Measurements from ENCODE around the gene HAPSTR1. TPM values are rescaled to one million over a fixed set of nuclear protein-coding genes. Genes with fewer than 3 reads are reported as not detected.

Gene HAPSTR1
- total RNA-seq, 1 donor from 2014 or later = 53.1 TPM

GRCh38 chr16:9119795-9120194 is 28.4 kb downstream of the HAPSTR1 start:
- Histone ChIP-seq H3K4me3 (no peak overlapping the region), H3K4me1 (peaks cover 53% of the 10 kb centered on the region), H3K27ac (no peak overlapping the region), H3K9me3 (no peaks in the 10 kb centered on the region), H3K36me3 (peaks cover 88% of the 10 kb centered on the region), H3K27me3 (ENCODE audit: low read depth) (no peaks in the 10 kb centered on the region)
- DNase-seq (no peak), ATAC-seq (no peak)
- no peak for TF ChIP-seq CTCF (IDR thresholded peaks at IDR 0.05)
- intact Hi-C loops (cut with DNase I) = no loop called here

- no peak for ATAC-seq
These were observed 30.9 kb downstream of the HAPSTR1 start for GRCh38 chr16:9122342-9122741.

GRCh38 chr16:9122969-9123368 is 31.5 kb downstream of the HAPSTR1 start:
- DNase-seq = no peak
- peaks cover 36% of the 10 kb centered on the region for H3K4me1 ChIP-seq
- H3K9me3 ChIP-seq = no peaks in the 10 kb centered on the region
- H3K36me3 ChIP-seq = peaks cover 62% of the 10 kb centered on the region
- no peak for ATAC-seq
- TF ChIP-seq CTCF (IDR thresholded peaks at IDR 0.05) = no peak
- H3K4me3 ChIP-seq = no peak overlapping the region
- no peaks in the 10 kb centered on the region for H3K27me3 ChIP-seq (ENCODE audit: low read depth)
- intact Hi-C loops (cut with DNase I) = no loop called here
- no peak overlapping the region for H3K27ac ChIP-seq

More at GRCh38 chr16:9122342-9122741, 30.9 kb downstream of the HAPSTR1 start:
- Histone ChIP-seq H3K27me3 (ENCODE audit: low read depth) (no peaks in the 10 kb centered on the region), H3K27ac (no peak overlapping the region), H3K4me1 (peaks cover 36% of the 10 kb centered on the region), H3K36me3 (peaks cover 68% of the 10 kb centered on the region), H3K4me3 (no peak overlapping the region), H3K9me3 (no peaks in the 10 kb centered on the region)
- DNase-seq = no peak
- intact Hi-C loops (cut with DNase I) = no loop called here
- TF ChIP-seq CTCF (IDR thresholded peaks at IDR 0.05) = no peak

- TF ChIP-seq CTCF (IDR thresholded peaks at IDR 0.05) = no peak
- H3K4me1 ChIP-seq = peaks cover 38% of the 10 kb centered on the region
- intact Hi-C loops (cut with DNase I) = no loop called here
- H3K4me3 ChIP-seq = no peak overlapping the region
- no peaks in the 10 kb centered on the region for H3K27me3 ChIP-seq (ENCODE audit: low read depth)
- ATAC-seq = no peak
- DNase-seq = no peak
- no peak overlapping the region for H3K27ac ChIP-seq
- H3K36me3 ChIP-seq = peaks cover 57% of the 10 kb centered on the region
- H3K9me3 ChIP-seq = no peaks in the 10 kb centered on the region
These were observed 32.0 kb downstream of the HAPSTR1 start for GRCh38 chr16:9123401-9123800.

GRCh38 chr16:9123871-9124270 is 32.4 kb downstream of the HAPSTR1 start:
- Histone ChIP-seq H3K4me1 (peaks cover 42% of the 10 kb centered on the region), H3K4me3 (no peak overlapping the region), H3K27me3 (ENCODE audit: low read depth) (no peaks in the 10 kb centered on the region), H3K36me3 (peaks cover 54% of the 10 kb centered on the region), H3K27ac (no peak overlapping the region), H3K9me3 (no peaks in the 10 kb centered on the region)
- peak; percentile 65 to 85 for ATAC-seq
- intact Hi-C loops (cut with DNase I) = no loop called here
- peak; percentile 86 for DNase-seq
- no peak for TF ChIP-seq CTCF (IDR thresholded peaks at IDR 0.05)

- intact Hi-C loops (cut with DNase I) = no loop called here
- Histone ChIP-seq H3K27me3 (ENCODE audit: low read depth) (no peaks in the 10 kb centered on the region), H3K9me3 (no peaks in the 10 kb centered on the region), H3K4me1 (peaks cover 41% of the 10 kb centered on the region), H3K27ac (no peak overlapping the region), H3K4me3 (no peak overlapping the region), H3K36me3 (peaks cover 48% of the 10 kb centered on the region)
- TF ChIP-seq CTCF (IDR thresholded peaks at IDR 0.05) = no peak
- DNase-seq (no peak), ATAC-seq (no peak)
These were observed 33.0 kb downstream of the HAPSTR1 start for GRCh38 chr16:9124444-9124843.

Data from lower lobe of right lung (tissue), 2 donors.